ENCODE measurements around the gene EXOC3L1. TPM values are rescaled to one million over a fixed set of nuclear protein-coding genes. Genes with fewer than 3 reads are reported as not detected.
A peak's percentile ranks its signal among the peaks of the same experiment; 100 is the strongest.

EXOC3L1 gene
- total RNA-seq, 1 experiment from 2014 or later: not detected

- intact Hi-C loops (cut with micrococcal nuclease; ENCODE audit: unreplicated experiment): no loop called here
- POLR2A ChIA-PET (ENCODE audit: unreplicated experiment): interaction anchor here (0.6 kb wide), 1 partner anchor 8 kb away, joined by 3 read pairs; no protein-coding TSS in a partner anchor
- BruUV-seq (replicated peaks): no TSS peak
These were observed 3.4 kb downstream of the EXOC3L1 start for GRCh38 chr16:67186550-67186950.

DNA sequence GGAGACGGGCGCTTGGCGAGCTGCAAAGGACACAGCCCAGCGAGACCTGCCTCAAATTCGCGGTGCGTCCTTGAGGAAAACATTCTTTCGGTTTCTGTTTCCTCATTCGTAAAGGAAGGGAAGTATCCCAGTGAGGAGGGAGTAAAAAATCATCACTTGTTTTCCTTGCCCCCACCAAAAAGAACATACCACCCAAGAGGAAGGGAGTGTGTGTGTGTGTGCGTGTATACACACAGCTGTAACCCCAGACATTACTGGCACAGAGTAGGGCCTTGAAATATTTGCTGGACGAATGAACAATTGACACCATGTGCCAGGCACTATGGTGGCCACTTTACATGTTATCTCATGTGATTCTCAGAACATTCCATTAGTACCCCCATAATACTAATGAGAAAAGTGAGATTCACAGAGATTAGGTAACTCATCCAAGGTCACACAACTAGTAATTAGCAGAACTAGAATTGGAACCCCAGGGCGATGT, 4.2 kb downstream of the EXOC3L1 start:
- intact Hi-C loops (cut with micrococcal nuclease; ENCODE audit: unreplicated experiment): loop anchor here (2.0 kb wide), 1 partner anchor 73 kb away; no protein-coding TSS in a partner anchor

More at GRCh38 chr16:67186550-67186950, 3.4 kb downstream of the EXOC3L1 start:
- DNase-seq: peak; percentile 57 to 65
- Histone ChIP-seq H3F3A (ENCODE audit: insufficient read depth, low read depth) (peaks cover 20% of the 10 kb centered on the region; the same call in 1 of the 2 replicates), H3K36me3 (ENCODE audit: low read depth) (no peaks in the 10 kb centered on the region), H3K9me2 (ENCODE audit: insufficient read depth) (no peaks in the 10 kb centered on the region), H3K4me2 (peak overlapping the region; percentile 46), H3K79me2 (ENCODE audit: low read depth) (peaks cover 16% of the 10 kb centered on the region), H3K9me3 (ENCODE audit: insufficient read depth, low read depth) (no peaks in the 10 kb centered on the region), H4K20me1 (ENCODE audit: insufficient read depth) (no peaks in the 10 kb centered on the region), H3K27ac (no peak overlapping the region), H3K4me1 (replicated peaks; ENCODE audit: insufficient read depth) (peaks cover 40% of the 10 kb centered on the region), H3K27me3 (ENCODE audit: insufficient read depth, low read depth) (no peaks in the 10 kb centered on the region), H2AFZ (no peak overlapping the region), H3K4me3 (no peak overlapping the region)
- CTCF ChIA-PET: interaction anchor here (1.0 kb wide), 1 partner anchor 60 kb away, joined by 4 read pairs; no protein-coding TSS in a partner anchor
- no peak for TF ChIP-seq EZH2 (IDR thresholded peaks at IDR 0.05; ENCODE audit: low read depth)
- TF ChIP-seq, protein P1, sequence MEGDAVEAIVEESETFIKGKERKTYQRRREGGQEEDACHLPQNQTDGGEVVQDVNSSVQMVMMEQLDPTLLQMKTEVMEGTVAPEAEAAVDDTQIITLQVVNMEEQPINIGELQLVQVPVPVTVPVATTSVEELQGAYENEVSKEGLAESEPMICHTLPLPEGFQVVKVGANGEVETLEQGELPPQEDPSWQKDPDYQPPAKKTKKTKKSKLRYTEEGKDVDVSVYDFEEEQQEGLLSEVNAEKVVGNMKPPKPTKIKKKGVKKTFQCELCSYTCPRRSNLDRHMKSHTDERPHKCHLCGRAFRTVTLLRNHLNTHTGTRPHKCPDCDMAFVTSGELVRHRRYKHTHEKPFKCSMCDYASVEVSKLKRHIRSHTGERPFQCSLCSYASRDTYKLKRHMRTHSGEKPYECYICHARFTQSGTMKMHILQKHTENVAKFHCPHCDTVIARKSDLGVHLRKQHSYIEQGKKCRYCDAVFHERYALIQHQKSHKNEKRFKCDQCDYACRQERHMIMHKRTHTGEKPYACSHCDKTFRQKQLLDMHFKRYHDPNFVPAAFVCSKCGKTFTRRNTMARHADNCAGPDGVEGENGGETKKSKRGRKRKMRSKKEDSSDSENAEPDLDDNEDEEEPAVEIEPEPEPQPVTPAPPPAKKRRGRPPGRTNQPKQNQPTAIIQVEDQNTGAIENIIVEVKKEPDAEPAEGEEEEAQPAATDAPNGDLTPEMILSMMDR (conservative IDR thresholded peaks at IDR 0.05): no peak

GRCh38 chr16:67184995-67185650, 4.8 kb downstream of the EXOC3L1 start:
- no peaks in the 10 kb centered on the region for H4K20me1 ChIP-seq (ENCODE audit: insufficient read depth)
- no peaks in the 10 kb centered on the region for H3K9me2 ChIP-seq (ENCODE audit: insufficient read depth)
- H3K4me2 ChIP-seq: peak overlapping the region; percentile 84
- H3F3A ChIP-seq (ENCODE audit: insufficient read depth, low read depth): peaks cover 20% of the 10 kb centered on the region; the same call in 1 of the 2 replicates
- no peak overlapping the region for H2AFZ ChIP-seq
- intact Hi-C loops (cut with micrococcal nuclease; ENCODE audit: unreplicated experiment): loop anchor here (2.0 kb wide), 1 partner anchor 72 kb away; no protein-coding TSS in a partner anchor
- H3K36me3 ChIP-seq (ENCODE audit: low read depth): no peaks in the 10 kb centered on the region
- H3K4me1 ChIP-seq (replicated peaks; ENCODE audit: insufficient read depth): peaks cover 36% of the 10 kb centered on the region
- no peaks in the 10 kb centered on the region for H3K9me3 ChIP-seq (ENCODE audit: insufficient read depth, low read depth)
- no peaks in the 10 kb centered on the region for H3K27me3 ChIP-seq (ENCODE audit: insufficient read depth, low read depth)
- ChIA-PET POLR2A (ENCODE audit: unreplicated experiment) (no interaction called here), CTCF (interaction anchor here (1.2 kb wide), 1 partner anchor 167 kb away, joined by 4 read pairs; no protein-coding TSS in a partner anchor)
- peak overlapping the region; percentile 67; the same call in 1 of the 2 replicates for H3K4me3 ChIP-seq
- H3K27ac ChIP-seq: no peak overlapping the region
- TF ChIP-seq, protein P1 (conservative IDR thresholded peaks at IDR 0.05): peak; percentile 58
- no peak for TF ChIP-seq EZH2 (IDR thresholded peaks at IDR 0.05; ENCODE audit: low read depth)
- BruUV-seq (replicated peaks): no TSS peak
- DNase-seq: peak; percentile 52 to 77
- peaks cover 16% of the 10 kb centered on the region for H3K79me2 ChIP-seq (ENCODE audit: low read depth)

More for the DNA sequence above, 4.2 kb downstream of the EXOC3L1 start:
- no peak for DNase-seq
- CTCF ChIA-PET: interaction anchor here (1.2 kb wide), 1 partner anchor 168 kb away, joined by 4 read pairs; no protein-coding TSS in a partner anchor
- H3K4me3 ChIP-seq: no peak overlapping the region
- H3K27ac ChIP-seq: no peak overlapping the region
- H2AFZ ChIP-seq: no peak overlapping the region
- H3K79me2 ChIP-seq (ENCODE audit: low read depth): peaks cover 16% of the 10 kb centered on the region
- H3K9me2 ChIP-seq (ENCODE audit: insufficient read depth): no peaks in the 10 kb centered on the region
- no peaks in the 10 kb centered on the region for H3K27me3 ChIP-seq (ENCODE audit: insufficient read depth, low read depth)
- no peak for TF ChIP-seq EZH2 (IDR thresholded peaks at IDR 0.05; ENCODE audit: low read depth)
- TF ChIP-seq, protein P1 (conservative IDR thresholded peaks at IDR 0.05): no peak
- BruUV-seq (replicated peaks): no TSS peak
- H3K9me3 ChIP-seq (ENCODE audit: insufficient read depth, low read depth): no peaks in the 10 kb centered on the region
- H3K4me1 ChIP-seq (replicated peaks; ENCODE audit: insufficient read depth): peaks cover 36% of the 10 kb centered on the region
- H3K4me2 ChIP-seq: 0 out of 2 replicates have a peak overlapping the region, but pooled peaks have one; percentile 84
- no peaks in the 10 kb centered on the region for H4K20me1 ChIP-seq (ENCODE audit: insufficient read depth)
- POLR2A ChIA-PET (ENCODE audit: unreplicated experiment): no interaction called here
- H3K36me3 ChIP-seq (ENCODE audit: low read depth): no peaks in the 10 kb centered on the region
- peaks cover 20% of the 10 kb centered on the region; the same call in 1 of the 2 replicates for H3F3A ChIP-seq (ENCODE audit: insufficient read depth, low read depth)

Measured in PC-9 (cell line).